NCI-H526 treated with DMSO at 0.1 percent for 48 hours (cell line): ENCODE measurements around the gene TRAF1.

Experiments
- DNase-seq: peaks from one replicate; lab custom pipeline; 2025; lab: John Stamatoyannopoulos, UW

TRAF1 gene

DNA sequence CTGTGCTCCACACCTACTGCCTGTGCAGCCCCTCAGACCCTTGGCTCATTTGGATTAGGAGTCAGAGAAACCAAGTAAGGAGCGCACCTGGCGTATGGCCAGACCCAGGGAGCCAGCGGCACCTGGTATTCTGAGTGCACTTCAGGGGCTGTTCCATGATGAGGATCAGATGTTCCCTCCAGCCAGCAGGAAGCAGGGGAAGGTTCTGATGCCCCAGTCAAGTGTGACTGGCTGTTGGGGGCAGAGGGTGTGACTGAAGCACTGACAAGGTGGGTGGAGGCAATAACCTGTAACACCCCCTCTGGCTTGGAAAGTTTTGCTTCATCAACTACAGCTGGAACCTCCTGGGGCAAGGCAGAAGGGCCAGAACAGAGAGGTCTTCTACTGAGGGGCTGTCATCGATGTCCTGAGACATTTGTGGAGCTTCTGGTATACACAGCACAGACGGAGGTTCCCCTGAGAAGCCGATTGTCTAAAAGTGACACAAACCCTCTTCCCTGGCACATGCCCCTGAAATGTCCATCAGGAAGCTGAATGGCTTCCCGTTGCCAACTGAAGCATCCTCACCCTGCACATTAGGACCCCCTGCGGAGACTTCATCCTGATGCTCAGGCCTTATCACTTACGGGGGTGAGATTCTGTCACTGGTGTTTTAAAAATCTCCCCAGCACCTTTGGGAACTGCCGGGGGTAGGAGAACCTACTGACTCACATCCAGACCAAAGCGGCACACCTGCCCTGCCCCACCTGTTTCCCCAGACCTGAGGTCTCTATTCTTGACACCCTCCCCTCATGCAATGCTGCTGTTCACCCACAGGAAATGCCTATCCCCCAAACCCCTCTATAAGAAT is 21.1 kb downstream of the TRAF1 start:
- no peak for DNase-seq

- DNase-seq = no peak
These were observed 21.7 kb downstream of the TRAF1 start for GRCh38 chr9:120904978-120905301.

DNA sequence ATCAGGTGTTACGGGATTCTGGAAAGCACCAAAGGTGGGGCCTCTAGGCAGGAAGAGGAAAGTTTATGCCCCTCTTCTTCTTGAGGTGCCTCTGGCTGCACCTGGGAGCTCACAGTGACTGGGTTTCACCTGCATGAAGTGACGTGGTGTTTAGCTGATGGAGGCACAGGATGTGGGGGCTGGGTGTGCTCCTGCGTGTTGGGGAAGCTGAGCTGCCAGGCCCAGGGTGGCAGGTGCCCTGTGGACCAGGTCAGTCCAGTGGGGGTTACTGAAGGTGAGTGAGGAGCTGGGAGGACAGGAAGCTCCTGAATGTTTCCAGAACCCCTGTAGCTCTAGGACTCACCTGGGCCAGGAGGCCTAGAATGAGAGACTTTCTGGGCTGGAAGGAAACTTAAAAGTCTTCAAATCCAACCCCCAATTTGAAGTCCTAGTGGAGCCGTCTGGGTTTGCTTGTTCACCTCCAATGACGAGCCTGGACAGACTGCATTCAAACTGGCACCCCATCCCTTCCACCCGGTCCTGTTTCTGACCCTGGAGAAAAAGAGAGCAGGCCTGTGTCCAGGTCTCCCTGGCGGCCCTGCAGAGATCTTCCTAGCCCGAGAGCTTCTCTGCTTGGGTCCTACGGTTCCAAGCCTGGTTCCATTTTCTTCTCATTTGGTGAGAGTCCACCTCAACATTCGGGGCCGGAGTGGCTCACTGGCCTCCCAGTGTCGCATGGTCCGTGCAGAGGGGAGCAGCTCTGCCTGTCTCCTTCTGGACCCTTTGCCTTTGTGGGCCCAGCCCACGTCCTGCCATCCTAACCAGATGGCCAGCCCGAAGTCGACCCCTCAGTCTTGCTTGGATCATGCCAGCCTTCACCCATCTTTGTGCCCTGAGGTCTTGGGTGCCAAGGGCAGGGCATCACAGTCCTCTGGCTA is 22.3 kb downstream of the TRAF1 start:
- no peak for DNase-seq

GRCh38 chr9:120902569-120903535 is 23.7 kb downstream of the TRAF1 start:
- no peak for DNase-seq

GRCh38 chr9:120901755-120902568 is 24.6 kb downstream of the TRAF1 start:
- no peak for DNase-seq

DNA sequence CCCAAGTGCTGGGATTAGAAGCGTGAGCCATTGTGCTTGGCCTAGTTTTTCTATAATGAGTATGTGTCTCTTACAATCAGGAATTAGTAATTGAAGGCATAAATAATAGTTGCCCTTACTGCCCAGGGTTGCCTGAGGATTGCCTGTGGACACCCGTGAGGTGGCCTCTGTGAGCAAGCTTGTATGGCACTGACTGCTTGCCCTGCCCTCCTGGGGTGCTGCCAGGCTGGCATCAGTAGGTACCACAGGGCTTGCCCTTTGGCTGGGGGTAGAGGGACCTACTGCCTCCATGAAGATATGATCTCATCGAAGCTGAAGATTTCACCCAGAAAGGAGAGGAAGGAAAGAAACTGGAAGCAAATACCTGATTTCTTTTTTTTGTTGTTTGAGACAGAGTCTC is 25.8 kb downstream of the TRAF1 start:
- DNase-seq = no peak

DNA sequence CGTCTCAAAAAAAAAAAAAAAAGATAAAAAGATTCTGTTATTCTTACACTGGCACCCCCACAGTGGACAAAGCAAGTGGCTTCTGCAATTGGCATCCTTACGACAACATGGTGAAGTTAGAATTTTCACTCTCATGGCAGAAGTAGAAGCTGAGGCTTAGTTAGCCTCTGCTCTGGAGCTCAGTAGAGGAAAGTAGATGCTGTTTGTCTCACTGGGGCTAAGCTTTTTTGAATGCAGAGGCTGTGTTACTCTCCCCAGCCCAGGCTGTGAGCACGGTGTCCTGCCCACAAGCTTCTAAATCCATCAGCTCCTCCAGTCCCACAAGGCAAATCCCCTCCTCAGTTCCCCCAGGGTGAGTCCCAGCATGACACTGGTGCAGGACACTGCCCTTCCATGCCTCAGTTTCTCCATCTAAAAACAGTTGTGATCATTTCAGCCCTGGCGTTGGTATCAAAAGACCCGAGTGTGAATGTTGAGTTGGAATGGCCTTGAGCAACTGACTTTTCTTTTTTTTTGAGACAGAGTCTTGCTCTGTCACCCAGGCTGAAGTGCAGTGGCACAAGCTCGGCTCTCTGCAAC is 27.0 kb downstream of the TRAF1 start:
- no peak for DNase-seq

DNA sequence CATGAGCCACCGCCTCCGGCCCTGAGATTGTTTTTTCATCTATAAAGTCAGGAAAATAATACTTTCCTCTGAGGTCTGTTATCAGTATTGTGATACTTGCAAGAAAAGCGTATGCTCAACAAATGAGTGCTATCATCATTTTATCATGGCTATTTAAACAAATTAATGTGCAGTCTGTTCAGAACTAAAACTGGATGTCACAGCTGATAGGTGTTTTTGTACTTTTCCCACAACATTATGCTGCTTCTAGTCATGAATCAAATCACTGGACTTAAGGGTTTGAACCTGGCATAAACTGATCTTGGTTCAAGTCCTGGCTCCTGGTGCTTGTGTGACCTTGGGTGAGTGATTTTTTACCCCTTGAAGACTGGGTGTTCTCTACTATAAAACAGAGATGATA is 28.2 kb downstream of the TRAF1 start:
- no peak for DNase-seq

GRCh38 chr9:120895951-120896350 is 30.6 kb downstream of the TRAF1 start:
- no peak for DNase-seq

- DNase-seq = no peak
These were observed 32.1 kb downstream of the TRAF1 start for GRCh38 chr9:120894321-120895148.

DNA sequence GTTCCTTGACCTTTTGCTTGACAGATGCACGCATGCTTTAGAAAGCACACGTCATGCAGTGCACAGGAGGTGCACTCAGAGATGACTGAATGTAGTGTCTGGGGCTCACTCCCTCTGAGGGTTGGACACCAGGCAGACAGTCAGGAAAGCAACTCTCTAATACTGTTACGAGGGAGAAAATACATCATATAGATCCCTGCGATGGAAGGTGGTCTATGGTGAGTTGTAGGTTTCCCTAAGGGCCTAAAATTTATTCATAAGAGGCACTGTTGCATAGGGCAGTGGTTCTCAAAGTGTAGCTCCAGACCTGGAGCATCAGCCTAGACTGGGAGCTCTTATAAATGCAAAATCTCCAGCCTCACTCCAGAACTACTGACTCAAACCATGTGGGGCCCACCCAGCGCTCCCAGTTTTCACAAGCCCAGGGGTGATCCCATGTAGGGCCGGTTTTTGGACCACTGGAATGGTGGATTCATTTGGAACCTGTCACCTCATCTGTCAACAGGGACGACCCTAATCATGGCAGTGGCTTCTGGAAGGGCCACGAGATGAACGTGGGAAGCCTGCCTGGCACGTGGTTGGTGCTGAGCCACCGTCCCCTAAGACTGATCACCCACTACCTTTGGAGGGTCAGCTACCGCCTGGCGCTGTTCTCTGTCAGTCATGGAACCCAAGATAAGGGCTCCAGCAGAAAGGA is 32.8 kb downstream of the TRAF1 start:
- no peak for DNase-seq

- DNase-seq = no peak
These were observed 33.6 kb downstream of the TRAF1 start for GRCh38 chr9:120892748-120893610.

DNA sequence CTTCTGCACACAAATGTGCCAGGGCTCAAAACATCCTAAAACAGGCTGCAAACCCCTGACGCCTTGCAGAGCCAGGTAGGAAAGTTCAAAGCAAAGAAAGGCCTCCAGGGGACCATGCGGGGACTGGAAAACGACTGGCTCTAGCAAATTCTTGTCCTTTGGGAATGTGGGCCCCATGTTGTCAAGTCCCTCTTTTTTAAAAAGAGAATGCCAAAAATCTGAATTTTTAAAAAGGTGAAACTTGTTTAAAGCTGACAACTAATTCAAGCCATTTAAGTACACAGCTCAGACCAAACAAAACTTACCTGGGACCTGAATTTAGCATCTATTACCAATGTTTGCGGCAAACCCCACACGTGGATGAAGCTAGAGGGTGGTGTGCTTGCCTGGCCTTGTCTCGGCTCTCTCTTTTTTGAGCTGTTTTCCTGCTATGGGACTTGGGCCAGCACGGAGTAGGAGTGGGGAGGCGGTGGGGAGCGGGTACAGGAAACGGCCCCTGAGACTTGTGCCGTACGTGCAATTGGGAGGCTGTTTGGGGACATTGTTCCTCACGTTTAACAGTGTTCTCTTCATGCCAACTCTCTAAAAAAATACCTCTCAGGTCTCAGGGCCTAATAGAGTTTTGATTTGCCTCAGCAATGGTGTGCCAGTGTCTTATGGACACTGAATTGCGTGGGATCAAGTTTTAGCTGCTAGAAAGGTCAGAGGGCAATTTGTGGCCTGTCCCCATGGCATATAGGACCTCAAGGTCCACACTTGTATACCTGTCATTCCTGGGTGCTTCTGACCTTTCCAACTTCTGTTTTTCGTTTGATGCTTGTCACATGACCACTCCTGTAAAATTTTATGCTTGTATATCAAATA is 34.5 kb downstream of the TRAF1 start:
- no peak for DNase-seq

GRCh38 chr9:120891245-120891883 is 35.2 kb downstream of the TRAF1 start:
- DNase-seq = no peak

DNA sequence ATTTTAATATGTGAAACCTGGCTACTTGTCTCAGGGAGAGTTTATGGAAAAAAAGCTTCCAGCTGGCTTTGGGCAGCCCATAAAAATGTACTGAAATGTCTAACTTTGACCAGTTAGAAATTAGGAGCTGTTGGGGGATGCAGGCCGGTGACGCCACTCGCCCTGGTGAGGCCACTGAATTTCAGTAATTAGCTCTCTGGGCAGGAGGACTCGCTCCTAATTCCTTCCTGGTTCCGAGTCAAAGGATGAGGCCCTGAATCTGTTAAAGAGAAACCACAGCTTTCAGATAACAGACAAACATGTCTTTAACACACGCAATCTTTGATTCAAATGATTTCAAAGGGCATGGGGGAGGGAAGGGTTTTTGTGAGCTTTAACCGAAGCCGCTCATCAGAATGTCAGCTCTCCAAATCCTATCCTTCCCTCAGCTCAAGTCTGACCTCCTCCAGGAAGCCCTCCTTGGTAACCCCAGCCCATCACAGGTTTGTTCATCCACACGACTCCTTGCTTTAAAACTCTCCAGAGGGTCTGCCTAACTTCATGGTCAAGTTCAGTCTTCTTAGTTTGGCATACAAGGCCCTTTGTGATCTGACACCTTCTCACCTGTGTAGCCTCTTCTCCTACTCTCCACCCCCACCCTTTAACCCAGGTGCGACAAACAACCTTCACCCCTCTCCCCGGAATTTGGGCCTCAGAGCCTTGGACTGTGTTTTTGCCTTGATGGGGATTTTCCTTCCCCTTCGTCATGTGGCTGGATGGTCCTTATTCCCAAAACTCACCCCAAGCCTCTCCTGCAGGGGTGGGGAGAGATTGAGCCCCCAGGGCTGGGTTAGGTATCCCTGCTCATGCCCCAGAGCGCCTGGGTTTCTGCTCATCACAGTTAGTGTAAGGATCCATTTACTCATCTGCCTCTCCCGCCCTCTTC is 36.0 kb downstream of the TRAF1 start:
- DNase-seq = no peak
